HG03520 (cell line): ENCODE measurements around the gene ABCG1.

Experiments
- ATAC-seq: cut with Tn5 transposase; IDR thresholded peaks from one replicate; pipeline ENCODE4 v1.9.1; 2021; ENCODE audit warnings: mild to moderate bottlenecking, moderate library complexity; ENCODE audit not compliant: unreplicated experiment

The ABCG1 gene

DNA sequence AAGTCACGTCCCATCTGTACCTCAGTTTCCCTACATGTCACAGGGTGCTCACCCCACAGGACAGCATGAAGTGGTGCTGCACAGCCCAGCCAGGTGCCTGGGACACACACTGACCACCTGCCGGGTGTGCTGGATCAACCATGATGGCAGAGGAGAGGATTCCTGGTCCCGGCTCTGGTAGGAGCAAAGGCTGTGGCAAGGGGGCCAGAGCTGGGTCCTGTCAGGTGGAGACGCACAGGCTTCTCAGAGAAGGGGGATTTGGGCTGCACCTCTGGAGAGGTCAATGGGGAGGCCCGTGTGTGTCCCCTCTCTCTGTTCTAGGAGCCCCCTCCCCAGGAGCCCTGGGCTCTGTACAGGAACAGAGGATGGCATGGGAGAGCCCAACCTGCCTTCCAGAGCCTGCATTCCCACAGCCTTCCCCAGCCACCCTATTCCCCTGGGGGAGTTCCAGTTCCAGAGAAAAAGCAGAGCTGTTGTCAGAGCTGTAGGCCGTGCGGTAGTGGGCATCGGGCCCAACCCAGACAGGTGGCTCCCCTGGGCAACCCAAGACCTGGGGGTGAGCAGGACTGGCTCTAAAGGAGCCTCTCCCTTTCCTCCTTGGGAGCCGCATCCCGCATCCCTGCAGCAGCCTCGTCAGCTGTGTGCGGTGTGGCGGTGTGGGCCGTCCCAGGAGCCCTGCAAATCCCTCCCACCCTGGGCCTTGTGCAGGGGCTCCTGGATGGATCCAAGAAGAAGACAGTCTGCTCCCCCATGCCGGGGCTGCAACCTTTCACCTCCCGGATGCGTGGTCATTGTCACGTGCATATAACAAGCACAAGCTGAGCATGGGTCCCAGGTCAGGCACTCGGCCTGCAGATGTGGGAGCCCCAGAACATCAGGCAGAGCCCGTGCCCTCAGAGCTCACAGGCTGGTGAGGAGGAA lies 99.1 kb downstream of the ABCG1 start:
- ATAC-seq: no peak

DNA sequence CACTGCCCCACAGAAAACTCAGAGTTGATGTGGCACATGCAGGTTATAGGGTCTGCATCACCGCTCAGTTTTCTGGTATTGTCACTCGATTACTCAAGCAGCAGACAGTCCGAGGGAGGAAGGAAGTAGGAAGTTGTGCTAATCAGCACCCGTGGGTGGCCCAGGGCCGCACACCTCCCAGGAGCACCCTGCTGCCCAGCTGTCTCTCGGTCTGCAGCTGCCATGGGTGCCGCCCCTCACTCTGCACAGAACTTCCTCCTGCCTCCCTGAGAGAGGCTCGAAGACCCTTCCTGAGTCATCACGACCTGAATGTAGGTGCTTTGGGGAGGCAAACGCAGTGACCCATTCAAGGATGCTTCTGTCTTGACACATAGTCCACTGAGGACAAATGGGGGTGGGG lies 100.4 kb downstream of the ABCG1 start:
- no peak for ATAC-seq

DNA sequence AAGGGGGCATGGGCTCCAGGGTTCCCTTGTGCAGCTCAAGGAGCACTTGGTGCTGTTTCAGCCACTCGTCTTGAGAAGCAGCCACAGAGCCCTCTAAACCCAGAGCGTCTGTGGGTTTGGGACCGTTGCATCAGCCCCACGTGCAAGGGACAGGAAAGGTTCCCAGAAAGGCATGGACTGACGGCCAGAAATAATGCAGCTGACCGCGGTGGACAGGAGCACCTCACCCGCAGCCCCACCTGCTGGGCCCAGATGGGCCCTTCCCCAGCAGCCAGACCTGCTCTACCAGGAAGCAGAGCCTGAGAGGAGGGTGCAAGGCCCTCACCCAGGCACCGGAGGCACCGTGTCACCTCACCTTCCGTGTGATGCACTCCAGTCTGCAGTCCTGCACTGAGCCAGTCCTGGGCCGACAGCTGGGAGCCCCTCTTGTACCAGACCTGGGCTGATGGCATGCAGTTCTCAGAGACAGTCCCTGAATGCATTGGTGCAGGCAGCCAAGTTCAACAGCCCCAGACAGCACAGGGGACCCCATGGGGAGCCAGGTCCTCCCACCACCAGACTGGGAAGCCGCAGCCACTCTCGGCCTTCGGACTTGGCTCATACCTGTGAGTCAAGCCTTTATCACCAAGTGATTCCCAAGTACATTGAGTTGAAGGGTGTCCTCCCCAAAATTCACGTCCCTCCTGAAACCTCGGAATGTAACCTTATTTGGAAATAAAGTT lies 101.1 kb downstream of the ABCG1 start:
- ATAC-seq: no peak

DNA sequence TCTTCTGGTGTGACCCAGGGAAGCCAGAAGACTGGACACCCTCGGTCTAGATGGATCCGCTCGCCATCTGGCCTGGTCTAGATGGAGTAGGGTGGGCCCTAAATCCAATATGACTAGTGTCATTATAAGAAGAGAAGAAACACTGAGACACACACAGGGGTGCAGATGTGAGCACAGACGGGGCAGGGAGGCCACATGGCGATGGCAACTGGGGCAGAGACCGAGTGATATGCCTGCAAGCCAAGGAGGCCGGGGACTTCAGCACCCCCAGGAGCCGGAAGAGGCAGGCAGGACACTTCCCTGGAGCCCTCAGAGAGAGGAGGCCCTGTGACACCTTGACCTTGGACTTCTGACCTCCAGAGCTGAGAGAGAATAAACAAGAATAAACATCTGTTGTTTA lies 101.9 kb downstream of the ABCG1 start:
- no peak for ATAC-seq

DNA sequence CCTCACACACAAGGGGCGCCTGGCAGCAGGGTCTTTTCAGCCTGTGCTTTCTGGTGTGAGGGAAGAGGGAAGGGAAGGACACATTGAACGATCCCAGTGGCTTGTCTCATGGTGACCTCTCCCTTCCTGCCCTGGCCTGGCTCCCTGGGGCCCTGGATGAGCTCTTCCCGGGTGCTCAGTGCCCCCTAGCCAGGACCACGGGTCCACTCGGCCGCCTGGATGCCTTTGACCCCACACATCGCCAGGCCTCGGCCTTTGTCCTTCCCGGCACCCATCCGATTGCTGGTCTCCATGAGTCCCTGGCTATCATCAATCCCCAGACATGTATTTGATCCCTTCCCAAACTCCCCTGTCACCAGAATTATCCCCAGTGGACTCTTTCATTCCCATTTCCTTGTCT lies 102.3 kb downstream of the ABCG1 start:
- no peak for ATAC-seq

DNA sequence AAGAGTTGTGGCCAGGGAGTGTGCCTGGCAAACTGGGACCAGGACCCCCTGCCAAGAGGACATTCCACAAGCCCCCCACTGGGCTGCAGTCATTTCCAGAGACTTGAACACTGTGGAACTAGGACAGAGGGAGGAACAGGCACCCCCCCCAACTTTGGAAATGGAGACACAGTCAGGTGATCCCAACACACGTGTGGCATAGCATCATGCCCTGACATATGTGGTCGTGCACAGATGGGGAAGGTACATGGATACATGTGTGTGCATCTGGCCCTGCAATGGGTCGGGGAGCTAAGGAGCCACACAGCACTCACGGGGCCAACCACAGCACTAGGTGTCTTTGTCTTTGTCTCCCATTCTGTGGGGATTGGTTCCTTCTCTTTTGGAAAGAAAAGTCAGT lies 102.9 kb downstream of the ABCG1 start:
- ATAC-seq: no peak

DNA sequence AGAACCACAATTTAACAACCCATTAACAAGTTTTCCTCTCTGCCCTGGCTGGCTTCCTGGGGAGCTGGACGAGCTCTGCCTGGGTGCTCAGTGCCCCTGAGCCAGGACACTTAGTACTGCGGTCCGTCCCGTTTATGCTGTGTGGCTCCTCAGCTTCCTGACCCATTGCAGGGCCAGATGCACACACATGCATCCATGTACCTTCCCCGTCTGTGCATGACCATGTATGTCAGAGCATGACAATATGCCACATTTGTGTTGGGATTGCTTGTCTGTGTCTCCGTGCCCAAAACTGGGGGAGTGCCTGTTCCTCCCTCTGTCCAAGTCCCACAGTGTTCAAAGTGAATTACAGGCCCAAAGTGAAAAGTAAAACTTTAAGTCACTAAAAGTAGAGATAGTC lies 106.0 kb downstream of the ABCG1 start:
- ATAC-seq: no peak

DNA sequence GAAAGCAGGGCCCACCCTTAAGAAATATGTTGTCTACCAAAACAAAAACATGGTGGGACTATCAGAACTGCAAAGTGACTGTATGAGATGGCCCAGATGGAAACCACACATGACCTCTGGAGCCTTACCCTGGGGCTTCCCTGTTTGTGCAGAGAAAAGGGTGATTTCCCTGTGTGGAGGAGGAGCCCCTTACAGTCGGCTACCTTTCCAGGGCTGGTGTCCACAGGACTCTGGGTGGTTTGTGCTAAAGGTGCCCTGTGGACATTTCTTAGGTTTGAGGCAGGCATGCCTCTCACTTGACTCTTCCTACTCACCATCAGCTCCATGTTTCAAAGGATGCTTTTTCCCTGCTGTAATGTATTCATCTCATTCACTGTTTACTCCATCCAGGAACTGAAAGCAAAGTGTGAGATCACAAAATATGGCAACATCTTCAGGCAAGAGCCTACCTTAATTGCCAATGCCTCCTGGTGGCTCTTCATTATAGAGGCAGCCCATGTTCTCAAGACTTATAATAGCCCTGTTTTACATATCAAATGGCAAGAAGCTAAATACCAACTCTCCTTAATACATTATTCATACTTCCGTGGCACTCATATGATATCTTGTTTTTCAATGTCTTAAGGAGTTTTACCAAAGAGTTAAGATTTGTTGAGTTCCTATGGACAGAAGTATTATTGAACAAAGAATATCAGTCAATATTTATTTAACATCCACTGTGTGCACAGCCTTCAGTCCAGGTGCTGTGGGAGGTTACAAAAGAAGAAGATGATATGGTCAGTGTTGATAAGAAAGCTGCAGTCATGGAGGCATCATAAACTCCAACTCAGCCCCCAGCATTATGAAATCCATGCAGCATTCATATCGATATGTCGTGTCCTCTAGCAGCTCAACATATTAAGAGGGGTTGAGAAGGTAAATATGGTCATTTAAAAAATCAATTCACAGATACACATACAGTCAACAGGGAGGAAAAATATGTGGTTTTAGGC lies 111.7 kb downstream of the ABCG1 start:
- ATAC-seq: no peak

DNA sequence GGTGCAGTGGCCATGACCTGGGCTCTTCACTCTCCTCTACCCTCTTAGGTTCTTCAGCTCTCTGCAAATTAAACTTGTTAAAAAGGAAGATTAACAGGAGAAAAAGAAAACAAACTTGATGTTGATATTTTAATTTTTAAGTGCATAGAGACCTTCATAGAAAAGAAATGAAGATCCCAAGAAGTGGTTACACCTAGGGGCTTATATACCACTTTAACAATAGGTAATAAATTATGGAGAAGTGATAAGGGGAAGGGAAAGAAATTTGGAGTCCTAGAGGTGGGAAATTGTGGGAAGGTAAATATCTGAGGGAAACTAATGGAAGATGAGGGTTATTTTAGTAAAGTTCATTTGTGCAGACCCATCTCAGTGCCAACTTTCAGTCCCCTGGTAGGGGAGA lies 112.7 kb downstream of the ABCG1 start:
- ATAC-seq: no peak

DNA sequence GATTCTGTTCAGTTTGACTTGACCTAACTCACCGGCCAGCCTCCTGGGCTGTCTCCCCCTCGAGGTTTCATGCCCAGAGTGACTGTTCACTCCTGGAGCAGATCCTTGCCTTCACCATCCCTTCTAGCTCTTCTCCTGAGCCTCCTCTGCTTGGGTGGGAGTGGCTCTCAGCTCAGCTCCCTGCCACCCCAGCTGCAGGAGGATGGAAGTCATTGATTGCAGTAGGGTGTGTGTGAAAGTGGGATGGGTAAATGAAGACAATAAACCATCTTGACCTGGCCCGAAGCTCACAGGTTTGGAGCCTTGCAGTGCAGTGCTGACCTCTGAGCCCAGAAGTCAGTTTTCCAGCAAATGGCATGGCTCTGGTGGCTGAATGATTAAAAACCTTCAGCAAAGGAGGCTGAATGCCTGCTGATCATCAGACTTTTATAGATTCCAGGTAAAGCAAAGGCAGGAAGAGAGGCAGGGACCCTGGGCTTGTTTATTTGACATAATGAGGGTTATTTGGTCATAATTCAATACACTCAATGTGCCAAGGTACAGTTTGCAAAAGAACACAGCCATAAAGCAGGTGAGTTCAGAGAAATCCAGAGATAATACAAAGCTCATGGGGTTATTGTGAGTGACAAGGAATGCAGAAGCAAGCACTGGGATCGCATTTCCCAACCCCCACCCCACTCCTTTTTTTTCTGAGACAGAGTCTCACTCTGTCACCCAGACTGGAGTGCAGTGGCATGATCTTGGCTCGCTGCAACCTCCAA lies 113.8 kb downstream of the ABCG1 start:
- ATAC-seq: no peak

DNA sequence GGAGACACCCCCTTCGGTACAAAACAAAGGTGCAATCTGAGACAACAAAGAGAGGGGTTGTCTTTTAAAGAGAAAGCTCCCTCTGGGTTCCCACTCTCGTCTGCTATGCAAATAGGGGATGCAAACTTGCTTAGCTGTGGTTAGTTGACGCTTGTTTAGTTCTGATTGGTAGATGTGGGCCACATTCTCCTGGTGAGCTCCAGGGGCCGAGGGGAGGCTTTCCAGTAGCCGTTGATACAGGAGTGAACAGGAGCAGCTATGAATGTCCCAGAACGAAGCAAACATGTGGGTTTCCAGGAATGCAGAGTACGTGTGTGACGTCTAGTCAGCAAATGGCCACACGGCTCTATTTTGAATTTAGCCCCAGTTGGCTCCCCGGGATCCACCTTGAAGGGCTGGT lies 117.1 kb downstream of the ABCG1 start:
- no peak for ATAC-seq

DNA sequence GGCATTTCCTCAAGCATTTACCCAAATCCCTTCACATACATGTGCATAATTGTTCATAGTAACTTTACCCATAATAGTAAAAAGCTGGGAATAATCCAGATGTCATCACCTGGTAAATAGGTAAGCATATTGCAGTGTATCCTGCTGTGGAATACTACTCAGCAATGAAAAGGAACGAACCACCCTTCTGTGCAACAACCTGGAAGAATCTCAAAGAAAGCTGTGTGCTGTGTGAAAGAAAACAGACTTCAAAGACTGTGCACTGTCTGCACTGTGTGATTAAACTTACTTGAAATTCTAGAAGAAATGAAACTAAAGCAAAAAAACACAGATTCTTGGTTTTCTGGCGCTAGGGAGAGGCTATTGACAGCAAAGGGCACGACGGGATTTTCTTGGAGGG lies 118.3 kb downstream of the ABCG1 start:
- ATAC-seq: no peak

DNA sequence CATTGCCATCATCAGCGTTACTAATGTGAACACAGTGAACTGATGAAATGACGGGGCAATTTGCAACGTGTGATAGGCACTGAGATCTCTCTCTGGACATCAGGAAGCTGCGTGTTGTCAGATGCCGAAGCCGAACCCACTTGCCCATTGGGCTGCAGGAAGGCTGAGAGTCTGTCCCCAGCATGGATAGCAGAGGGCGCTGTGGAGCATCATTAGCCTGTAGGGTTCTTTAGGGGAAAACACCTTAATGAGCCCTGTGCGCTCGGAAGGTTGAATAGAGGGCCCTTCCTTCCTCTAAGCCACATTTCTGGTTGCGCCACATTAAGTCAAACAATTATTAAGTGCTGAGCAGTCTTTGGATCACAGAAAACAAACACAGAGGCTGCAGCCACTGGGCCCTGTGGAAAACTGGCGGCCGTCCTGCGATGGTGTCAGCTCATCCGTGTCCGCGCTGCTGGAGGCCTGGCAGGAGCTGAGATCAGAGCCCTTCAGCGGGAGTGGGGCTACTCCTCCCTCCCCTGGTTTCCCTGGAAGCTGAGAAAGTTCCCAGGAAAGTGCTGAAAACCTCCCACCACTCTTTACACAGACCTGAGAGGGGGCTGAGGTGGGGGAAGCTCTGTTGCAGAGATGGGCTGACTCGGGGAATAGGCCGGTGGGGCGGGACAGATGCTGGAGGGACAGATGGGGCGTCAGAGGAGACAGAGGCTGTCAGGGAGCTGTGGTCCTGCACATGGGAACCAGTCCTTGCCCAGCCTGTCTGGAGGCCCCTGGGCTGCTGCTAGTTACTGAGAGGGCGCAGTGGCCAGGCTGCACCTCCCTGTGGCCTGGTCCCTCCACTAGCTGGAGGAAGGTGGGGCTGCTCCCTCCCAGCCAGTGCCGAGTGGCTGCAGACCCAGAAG lies 119.1 kb downstream of the ABCG1 start:
- ATAC-seq: no peak

DNA sequence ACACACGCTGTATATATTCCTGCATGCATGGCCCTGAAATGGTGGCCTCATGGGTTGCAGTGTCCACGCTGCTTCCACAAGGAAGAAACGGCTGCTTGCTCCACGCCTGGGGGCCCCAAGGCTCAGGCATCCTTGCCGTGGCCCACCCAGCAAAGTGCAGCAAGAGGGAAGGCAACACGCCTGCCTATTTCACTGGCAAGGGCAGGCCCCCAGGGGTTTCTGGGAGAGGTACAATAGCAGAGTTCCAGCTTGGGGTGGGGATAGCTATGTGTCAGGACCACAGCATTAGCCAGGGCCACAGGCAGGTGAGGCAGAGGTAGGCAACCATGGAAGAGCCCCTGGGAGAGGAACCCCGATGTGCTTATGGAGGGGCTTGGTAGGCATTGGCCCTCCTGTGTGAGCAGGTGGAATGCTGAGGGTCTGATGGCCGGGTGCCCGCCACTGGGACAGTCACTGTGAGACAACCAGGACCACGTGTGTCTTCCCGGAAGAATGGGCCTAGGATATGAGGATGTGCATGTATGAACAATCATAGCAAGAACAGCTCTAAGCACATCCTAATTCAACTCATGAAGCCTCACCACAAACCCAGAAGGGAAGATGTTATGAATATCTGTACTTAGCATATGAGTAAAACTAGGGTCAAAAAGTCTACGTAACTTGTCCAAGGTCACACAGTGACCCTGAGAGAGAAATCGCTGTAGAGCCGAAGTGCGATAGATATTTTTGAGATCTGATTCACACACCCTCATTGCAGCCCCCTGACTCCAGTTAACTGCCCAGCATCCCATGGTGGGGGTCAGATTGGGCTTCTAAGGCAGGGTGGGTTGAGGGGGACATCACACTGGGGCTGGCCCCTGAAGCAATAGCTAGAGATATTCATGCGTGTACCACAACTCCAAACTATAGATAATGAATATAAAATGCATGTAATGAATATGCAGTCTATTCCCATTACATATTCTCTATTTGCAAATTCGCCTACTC lies 120.1 kb downstream of the ABCG1 start:
- no peak for ATAC-seq

DNA sequence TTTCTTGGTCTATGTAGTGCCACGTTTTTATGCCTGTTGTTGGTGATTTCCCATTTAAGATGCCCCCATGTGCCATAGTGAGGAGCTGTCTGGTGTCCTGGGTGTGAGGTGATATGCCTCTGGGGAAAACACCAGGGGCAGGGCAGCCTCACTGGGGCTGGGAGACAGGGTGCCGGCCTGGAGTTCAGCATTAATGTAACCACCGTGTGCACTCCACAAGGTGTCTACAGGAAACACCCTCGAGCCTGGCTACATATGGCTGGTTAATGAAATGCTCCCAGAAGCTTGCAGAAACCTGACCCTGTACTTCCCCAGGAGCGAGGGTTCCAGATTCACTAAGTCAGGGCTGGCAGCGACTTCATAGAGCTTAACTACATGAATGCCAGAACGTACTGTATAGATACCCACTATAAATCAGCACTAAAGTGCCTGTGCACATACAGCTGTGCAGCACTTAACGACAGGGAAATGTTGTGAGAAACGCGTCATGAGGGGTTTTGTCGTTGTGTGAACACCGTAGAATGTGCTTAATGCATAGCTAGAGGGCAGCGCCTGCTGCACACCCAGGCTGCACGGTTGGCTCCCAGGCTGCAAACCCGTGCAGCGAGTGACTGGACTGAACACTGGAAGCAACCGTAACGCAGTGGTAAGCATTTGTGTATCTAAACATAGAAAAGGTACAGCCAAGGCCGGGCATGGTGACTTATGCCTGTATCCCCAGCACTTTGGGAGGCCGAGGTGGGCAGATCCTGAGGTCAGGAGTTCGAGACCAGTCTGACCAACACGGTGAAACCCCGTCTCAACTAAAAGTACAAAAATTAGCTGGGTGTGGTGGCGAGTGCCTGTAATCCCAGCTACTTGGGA lies 121.5 kb downstream of the ABCG1 start:
- ATAC-seq: no peak

DNA sequence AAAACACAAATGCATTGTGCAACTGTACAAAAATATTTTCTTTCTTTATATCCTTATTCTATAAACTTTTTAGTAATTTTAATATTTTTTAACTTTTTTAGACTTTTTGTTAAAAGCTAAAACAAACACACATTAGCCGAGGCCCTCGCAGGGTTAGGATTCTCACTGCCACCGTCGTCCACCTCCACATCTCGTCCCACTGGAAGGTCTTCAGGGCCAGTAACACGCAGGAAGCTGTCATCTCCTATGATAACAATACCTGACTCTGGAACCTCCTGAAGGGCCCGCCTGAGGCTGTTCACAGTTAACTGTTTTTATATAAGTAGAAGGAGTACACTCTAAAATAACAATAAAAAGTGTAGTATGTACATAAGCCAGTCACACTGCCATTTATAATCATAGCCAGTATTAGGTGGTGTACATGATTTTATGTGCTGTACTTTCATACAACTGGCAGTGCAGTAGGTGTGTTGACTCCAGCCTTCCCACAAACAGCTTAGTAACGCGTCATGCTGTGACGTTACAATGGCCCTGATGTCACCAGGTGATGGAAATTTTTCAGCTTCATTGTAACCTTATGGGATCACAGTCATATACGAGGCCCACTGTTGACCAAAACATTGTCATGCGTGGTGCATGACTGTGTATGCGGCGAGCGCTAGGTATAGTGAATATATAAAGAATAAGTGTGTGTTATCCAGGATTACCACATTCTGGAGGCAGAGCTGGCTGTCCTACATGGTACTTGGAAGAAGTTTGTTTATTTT lies 123.0 kb downstream of the ABCG1 start:
- no peak for ATAC-seq
